Vagina (tissue), 2 donors: Measurements from ENCODE around the gene OR2B2.

Experiments
- POLR2A ChIP-seq, 2 donors: fragments of 450-650 bp; IDR thresholded peaks; one replicate each; pipeline ENCODE4 v1.6.1; 2017; ENCODE audit warnings: antibody characterized with exemption in 2 of 2, mild to moderate bottlenecking in 2 of 2, moderate library complexity in 2 of 2
- POLR2AphosphoS5 ChIP-seq, 2 donors: sonication (generic); formaldehyde crosslinking; IDR thresholded peaks; one replicate each; pipeline ENCODE4 v1.9.0; 2017; ENCODE audit warnings: antibody characterized with exemption in 2 of 2, mild to moderate bottlenecking in 2 of 2, low read depth in 1 of 2; ENCODE audit not compliant: insufficient read depth in 1 of 2
- TF ChIP-seq, protein P1 (sequence below), 3 experiments: fragments of 450-650 bp in 2 of 3; fragments of 200-600 bp in 1 of 3; sonication (generic) in 1 of 3; IDR thresholded peaks; one replicate each; pipeline ENCODE4 v1.5.1; 2017 to 2019; ENCODE audit warnings: antibody characterized with exemption in 3 of 3, mild to moderate bottlenecking in 2 of 3, moderate library complexity in 2 of 3

GRCh38 chr6:27861276-27861840, 50.8 kb downstream of the OR2B2 start:
- TF ChIP-seq, protein P1, sequence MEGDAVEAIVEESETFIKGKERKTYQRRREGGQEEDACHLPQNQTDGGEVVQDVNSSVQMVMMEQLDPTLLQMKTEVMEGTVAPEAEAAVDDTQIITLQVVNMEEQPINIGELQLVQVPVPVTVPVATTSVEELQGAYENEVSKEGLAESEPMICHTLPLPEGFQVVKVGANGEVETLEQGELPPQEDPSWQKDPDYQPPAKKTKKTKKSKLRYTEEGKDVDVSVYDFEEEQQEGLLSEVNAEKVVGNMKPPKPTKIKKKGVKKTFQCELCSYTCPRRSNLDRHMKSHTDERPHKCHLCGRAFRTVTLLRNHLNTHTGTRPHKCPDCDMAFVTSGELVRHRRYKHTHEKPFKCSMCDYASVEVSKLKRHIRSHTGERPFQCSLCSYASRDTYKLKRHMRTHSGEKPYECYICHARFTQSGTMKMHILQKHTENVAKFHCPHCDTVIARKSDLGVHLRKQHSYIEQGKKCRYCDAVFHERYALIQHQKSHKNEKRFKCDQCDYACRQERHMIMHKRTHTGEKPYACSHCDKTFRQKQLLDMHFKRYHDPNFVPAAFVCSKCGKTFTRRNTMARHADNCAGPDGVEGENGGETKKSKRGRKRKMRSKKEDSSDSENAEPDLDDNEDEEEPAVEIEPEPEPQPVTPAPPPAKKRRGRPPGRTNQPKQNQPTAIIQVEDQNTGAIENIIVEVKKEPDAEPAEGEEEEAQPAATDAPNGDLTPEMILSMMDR (IDR thresholded peaks at IDR 0.05) = no peak
- TF ChIP-seq POLR2A (IDR thresholded peaks at IDR 0.05) = no peak
- TF ChIP-seq POLR2AphosphoS5 (IDR thresholded peaks at IDR 0.05; ENCODE audit: insufficient read depth in 1 of 2, low read depth in 1 of 2) = no peak
